GM23248 (cell line): Measurements from ENCODE around the gene KDM2B. TPM values are rescaled to one million over a fixed set of nuclear protein-coding genes. Genes with fewer than 3 reads are reported as not detected.

Experiments
- DNase-seq: peaks from one replicate; pipeline ENCODE4 v3.0.0-alpha.2; 2015
- H2AFZ ChIP-seq: fragments of 200-600 bp; sonication (generic); 2 replicates; pipeline ENCODE4 v1.6.1; 2016; ENCODE audit warnings: antibody characterized with exemption
- H3F3A ChIP-seq: fragments of 200-600 bp; sonication (generic); 2 replicates; pipeline ENCODE4 v1.6.1; 2016; ENCODE audit warnings: mild to moderate bottlenecking, antibody characterized with exemption, mixed run types; ENCODE audit not compliant: insufficient read depth
- H3K27ac ChIP-seq: fragments of 200-600 bp; sonication (generic); 2 replicates; pipeline ENCODE4 v1.5.1; 2016; ENCODE audit warnings: mild to moderate bottlenecking
- H3K27me3 ChIP-seq: fragments of 200-600 bp; sonication (generic); replicated peaks from 2 replicates; pipeline ENCODE4 v1.6.1; 2016; ENCODE audit warnings: mild to moderate bottlenecking; ENCODE audit not compliant: insufficient read depth
- H3K36me3 ChIP-seq: fragments of 200-600 bp; sonication (generic); 2 replicates; pipeline ENCODE4 v1.6.1; 2016; ENCODE audit warnings: low read depth, mild to moderate bottlenecking
- H3K4me1 ChIP-seq: fragments of 200-600 bp; sonication (generic); 2 replicates; pipeline ENCODE4 v1.6.1; 2016; ENCODE audit warnings: mild to moderate bottlenecking; ENCODE audit not compliant: insufficient read depth
- H3K4me2 ChIP-seq: fragments of 200-600 bp; sonication (generic); one replicate; pipeline ENCODE4 v1.6.1; 2016; ENCODE audit warnings: mild to moderate bottlenecking; ENCODE audit not compliant: unreplicated experiment
- H3K4me3 ChIP-seq: fragments of 200-600 bp; sonication (generic); 2 replicates; pipeline ENCODE4 v1.5.1; 2016; ENCODE audit warnings: mild to moderate bottlenecking
- H3K79me2 ChIP-seq: fragments of 200-600 bp; sonication (generic); 2 replicates; pipeline ENCODE4 v1.6.1; 2016; ENCODE audit warnings: mild to moderate bottlenecking; ENCODE audit not compliant: insufficient read depth
- H3K9ac ChIP-seq: fragments of 200-600 bp; sonication (generic); 2 replicates; pipeline ENCODE4 v1.6.1; 2016; ENCODE audit warnings: mild to moderate bottlenecking
- H3K9me2 ChIP-seq: fragments of 200-600 bp; sonication (generic); 2 replicates; pipeline ENCODE4 v1.6.1; 2016; ENCODE audit warnings: mixed run types, mild to moderate bottlenecking, moderate library complexity; ENCODE audit not compliant: insufficient read depth
- H3K9me3 ChIP-seq: fragments of 200-600 bp; sonication (generic); one replicate; pipeline ENCODE4 v1.6.1; 2017; ENCODE audit warnings: low read depth
- H4K20me1 ChIP-seq: fragments of 200-600 bp; sonication (generic); 2 replicates; pipeline ENCODE4 v1.6.0; 2016; ENCODE audit not compliant: insufficient read depth
- EZH2 ChIP-seq: fragments of 200-600 bp; sonication (generic); IDR thresholded peaks from 2 replicates; pipeline ENCODE4 v1.6.1; 2018; ENCODE audit warnings: antibody characterized with exemption, mild to moderate bottlenecking; ENCODE audit not compliant: insufficient read depth, poor library complexity, severe bottlenecking
- EZH2phosphoT487 ChIP-seq: fragments of 200-600 bp; sonication (generic); IDR thresholded peaks from 2 replicates; pipeline ENCODE4 v1.6.1; 2018; ENCODE audit warnings: antibody characterized with exemption, moderate library complexity, mild to moderate bottlenecking, low read depth; ENCODE audit not compliant: insufficient read depth
- WGBS, 2 experiments: methylation state at CpG; one replicate each; pipeline ENCODE4 v1.1.6; 2015 to 2017; ENCODE audit warnings: low lambda C conversion rate in 2 of 2, low coverage in 1 of 2; ENCODE audit errors: missing lambda C conversion rate in 2 of 2; 5-methylcytosine and 5-hydroxymethylcytosine counted together
- in situ Hi-C: fragments of 300-500 bp; cut with MboI; formaldehyde crosslinking; loops from 2 replicates; pipeline ENCODE4 v1.15.0; 2020
- polyA plus RNA-seq: library from polyadenylated mRNA; unstranded; fragments of >200 nt; fragmentation: Nextera tagmentation; extraction: Ambion mirVana; gene quantifications from 2 replicates; pipeline ENCODE4 v1.2.1, GENCODE V29; 2016
- total RNA-seq: library from RNA; depleted of rRNA; stranded (reverse); fragments of >200 nt; shearing (Covaris generic); gene quantifications from 2 replicates; pipeline ENCODE4 v1.2.3, GENCODE V29; 2014

The KDM2B gene
- total and polyA plus RNA-seq, 2 experiments from 2014 or later = 8.2 to 20.1 TPM

- in situ Hi-C loops = loop anchor here (25.0 kb wide), 1 partner anchor 102 kb away; no protein-coding TSS in a partner anchor
- peaks cover 4% of the 10 kb centered on the region; the same call in 1 of the 2 replicates for H3F3A ChIP-seq
- no peak overlapping the region for H3K4me3 ChIP-seq
- WGBS, 2 experiments = 90 to 96% methylated on average over 15 to 16 of the region's 16 CpGs
- TF ChIP-seq EZH2phosphoT487 = no peak
- TF ChIP-seq EZH2 = no peak
- H3K27ac ChIP-seq = no peak overlapping the region
- no peaks in the 10 kb centered on the region for H3K27me3 ChIP-seq
- no peak overlapping the region for H3K9ac ChIP-seq
- H3K4me2 ChIP-seq = no peak overlapping the region
- peaks cover 10% of the 10 kb centered on the region; the same call in 1 of the 2 replicates for H3K36me3 ChIP-seq
- H3K4me1 ChIP-seq = no peaks in the 10 kb centered on the region
- no peak for DNase-seq
- H4K20me1 ChIP-seq = no peaks in the 10 kb centered on the region
- H3K9me2 ChIP-seq = no peaks in the 10 kb centered on the region
- no peaks in the 10 kb centered on the region for H3K79me2 ChIP-seq
- H2AFZ ChIP-seq = no peak overlapping the region
- no peaks in the 10 kb centered on the region for H3K9me3 ChIP-seq
These were observed 141.1 kb downstream of the KDM2B start for GRCh38 chr12:121439715-121440114.

- WGBS, 2 experiments = 92 to 96% methylated on average over 12 of the region's 12 CpGs
These were observed 141.9 kb downstream of the KDM2B start for GRCh38 chr12:121438905-121439304.

GRCh38 chr12:121436706-121437105 lies 144.1 kb downstream of the KDM2B start:
- Histone ChIP-seq H3K9me2 (no peaks in the 10 kb centered on the region), H3K4me1 (no peaks in the 10 kb centered on the region), H3K9me3 (no peaks in the 10 kb centered on the region), H3K27ac (no peak overlapping the region), H3K79me2 (no peaks in the 10 kb centered on the region), H3K4me2 (no peak overlapping the region), H3K36me3 (peaks cover 21% of the 10 kb centered on the region; the same call in 1 of the 2 replicates), H3K27me3 (no peaks in the 10 kb centered on the region), H4K20me1 (no peaks in the 10 kb centered on the region), H3K9ac (no peak overlapping the region), H3F3A (peaks cover 4% of the 10 kb centered on the region; the same call in 1 of the 2 replicates), H3K4me3 (no peak overlapping the region), H2AFZ (no peak overlapping the region)
- in situ Hi-C loops = loop anchor here (25.0 kb wide), 1 partner anchor 99 kb away; no protein-coding TSS in a partner anchor
- no peak for TF ChIP-seq EZH2phosphoT487
- no peak for DNase-seq
- WGBS, 2 experiments = 98% methylated on average over 2 of the region's 2 CpGs

More at GRCh38 chr12:121438905-121439304, 141.9 kb downstream of the KDM2B start:
- in situ Hi-C loops = loop anchor here (25.0 kb wide), 1 partner anchor 102 kb away; no protein-coding TSS in a partner anchor
- Histone ChIP-seq H3K27me3 (no peaks in the 10 kb centered on the region), H3K4me3 (no peak overlapping the region), H3K79me2 (no peaks in the 10 kb centered on the region), H3K4me2 (no peak overlapping the region), H4K20me1 (no peaks in the 10 kb centered on the region), H3K36me3 (peaks cover 10% of the 10 kb centered on the region; the same call in 1 of the 2 replicates), H3K9me2 (no peaks in the 10 kb centered on the region), H2AFZ (no peak overlapping the region), H3F3A (peaks cover 4% of the 10 kb centered on the region; the same call in 1 of the 2 replicates), H3K4me1 (no peaks in the 10 kb centered on the region), H3K9ac (no peak overlapping the region), H3K27ac (no peak overlapping the region), H3K9me3 (no peaks in the 10 kb centered on the region)
- DNase-seq = no peak
- TF ChIP-seq EZH2phosphoT487 (no peak), EZH2 (no peak)

- TF ChIP-seq EZH2phosphoT487 = no peak
- no peak for TF ChIP-seq EZH2
- no peaks in the 10 kb centered on the region for H3K9me2 ChIP-seq
- no peaks in the 10 kb centered on the region for H4K20me1 ChIP-seq
- peaks cover 38% of the 10 kb centered on the region for H3K36me3 ChIP-seq
- H2AFZ ChIP-seq = no peak overlapping the region
- H3K4me1 ChIP-seq = no peaks in the 10 kb centered on the region
- DNase-seq = no peak
- no peak overlapping the region for H3K4me3 ChIP-seq
- H3K9ac ChIP-seq = no peak overlapping the region
- peaks cover 4% of the 10 kb centered on the region; the same call in 1 of the 2 replicates for H3F3A ChIP-seq
- WGBS, 2 experiments = 94 to 95% methylated on average over 11 of the region's 11 CpGs
- in situ Hi-C loops = loop anchor here (25.0 kb wide), 1 partner anchor 96 kb away; no protein-coding TSS in a partner anchor
- no peak overlapping the region for H3K4me2 ChIP-seq
- no peaks in the 10 kb centered on the region for H3K79me2 ChIP-seq
- H3K27me3 ChIP-seq = no peaks in the 10 kb centered on the region
- H3K9me3 ChIP-seq = no peaks in the 10 kb centered on the region
- no peak overlapping the region for H3K27ac ChIP-seq
These were observed 147.9 kb downstream of the KDM2B start for GRCh38 chr12:121432740-121433480.
